Measurements from ENCODE around the gene SLC34A1.

- TF ChIP-seq POLR2A (IDR thresholded peaks at IDR 0.05; ENCODE audit: low read depth) (no peak), POLR2AphosphoS5 (IDR thresholded peaks at IDR 0.05) (no peak), EP300 (IDR thresholded peaks at IDR 0.05) (no peak)
- TF ChIP-seq, protein P1, sequence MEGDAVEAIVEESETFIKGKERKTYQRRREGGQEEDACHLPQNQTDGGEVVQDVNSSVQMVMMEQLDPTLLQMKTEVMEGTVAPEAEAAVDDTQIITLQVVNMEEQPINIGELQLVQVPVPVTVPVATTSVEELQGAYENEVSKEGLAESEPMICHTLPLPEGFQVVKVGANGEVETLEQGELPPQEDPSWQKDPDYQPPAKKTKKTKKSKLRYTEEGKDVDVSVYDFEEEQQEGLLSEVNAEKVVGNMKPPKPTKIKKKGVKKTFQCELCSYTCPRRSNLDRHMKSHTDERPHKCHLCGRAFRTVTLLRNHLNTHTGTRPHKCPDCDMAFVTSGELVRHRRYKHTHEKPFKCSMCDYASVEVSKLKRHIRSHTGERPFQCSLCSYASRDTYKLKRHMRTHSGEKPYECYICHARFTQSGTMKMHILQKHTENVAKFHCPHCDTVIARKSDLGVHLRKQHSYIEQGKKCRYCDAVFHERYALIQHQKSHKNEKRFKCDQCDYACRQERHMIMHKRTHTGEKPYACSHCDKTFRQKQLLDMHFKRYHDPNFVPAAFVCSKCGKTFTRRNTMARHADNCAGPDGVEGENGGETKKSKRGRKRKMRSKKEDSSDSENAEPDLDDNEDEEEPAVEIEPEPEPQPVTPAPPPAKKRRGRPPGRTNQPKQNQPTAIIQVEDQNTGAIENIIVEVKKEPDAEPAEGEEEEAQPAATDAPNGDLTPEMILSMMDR (IDR thresholded peaks at IDR 0.05), result no peak
Observed at GRCh38 chr5:177444106-177445051, 60.1 kb downstream of the SLC34A1 start.

Measured in esophagus muscularis mucosa (tissue), 4 donors.